ENCODE measurements around the gene HK1.

HK1 gene

GRCh38 chr10:69425511-69426298 is 147.4 kb downstream of the HK1 start:
- no peak for TF ChIP-seq CTCF (IDR thresholded peaks at IDR 0.05; ENCODE audit: low read depth, low read length)
- H3K27me3 ChIP-seq (ENCODE audit: insufficient read depth, low read depth, severe bottlenecking), result no peaks in the 10 kb centered on the region
- no peak for DNase-seq
- no peaks in the 10 kb centered on the region for H3K36me3 ChIP-seq
- H3K9me3 ChIP-seq (ENCODE audit: severe bottlenecking), result no peaks in the 10 kb centered on the region
- no peak overlapping the region for H3K27ac ChIP-seq
- no peak overlapping the region for H3K4me3 ChIP-seq (ENCODE audit: low read depth, low read length)

GRCh38 chr10:69426376-69426727 is 148.1 kb downstream of the HK1 start:
- H3K4me3 ChIP-seq (ENCODE audit: low read depth, low read length), result no peak overlapping the region
- no peak for TF ChIP-seq CTCF (IDR thresholded peaks at IDR 0.05; ENCODE audit: low read depth, low read length)
- DNase-seq, result no peak
- H3K27me3 ChIP-seq (ENCODE audit: insufficient read depth, low read depth, severe bottlenecking), result no peaks in the 10 kb centered on the region
- H3K36me3 ChIP-seq, result no peaks in the 10 kb centered on the region
- H3K9me3 ChIP-seq (ENCODE audit: severe bottlenecking), result no peaks in the 10 kb centered on the region
- H3K27ac ChIP-seq, result no peak overlapping the region

GRCh38 chr10:69428165-69428564 is 149.9 kb downstream of the HK1 start:
- H3K27ac ChIP-seq, result no peak overlapping the region
- no peaks in the 10 kb centered on the region for H3K27me3 ChIP-seq (ENCODE audit: insufficient read depth, low read depth, severe bottlenecking)
- H3K36me3 ChIP-seq, result no peaks in the 10 kb centered on the region
- no peak overlapping the region for H3K4me3 ChIP-seq (ENCODE audit: low read depth, low read length)
- H3K9me3 ChIP-seq (ENCODE audit: severe bottlenecking), result no peaks in the 10 kb centered on the region
- DNase-seq, result no peak
- no peak for TF ChIP-seq CTCF (IDR thresholded peaks at IDR 0.05; ENCODE audit: low read depth, low read length)

- H3K27me3 ChIP-seq (ENCODE audit: insufficient read depth, low read depth, severe bottlenecking), result no peaks in the 10 kb centered on the region
- TF ChIP-seq CTCF (IDR thresholded peaks at IDR 0.05; ENCODE audit: low read depth, low read length), result no peak
Observed at GRCh38 chr10:69434169-69434568, 155.9 kb downstream of the HK1 start.

GRCh38 chr10:69434926-69435325 is 156.6 kb downstream of the HK1 start:
- TF ChIP-seq CTCF (IDR thresholded peaks at IDR 0.05; ENCODE audit: low read depth, low read length), result no peak
- H3K27ac ChIP-seq, result no peak overlapping the region
- H3K4me3 ChIP-seq (ENCODE audit: low read depth, low read length), result no peak overlapping the region
- no peaks in the 10 kb centered on the region for H3K36me3 ChIP-seq
- H3K27me3 ChIP-seq (ENCODE audit: insufficient read depth, low read depth, severe bottlenecking), result no peaks in the 10 kb centered on the region
- H3K9me3 ChIP-seq (ENCODE audit: severe bottlenecking), result peaks cover 5% of the 10 kb centered on the region
- DNase-seq, result no peak

More at GRCh38 chr10:69434169-69434568, 155.9 kb downstream of the HK1 start:
- H3K36me3 ChIP-seq, result no peaks in the 10 kb centered on the region
- DNase-seq, result no peak
- peaks cover 5% of the 10 kb centered on the region for H3K9me3 ChIP-seq (ENCODE audit: severe bottlenecking)
- no peak overlapping the region for H3K27ac ChIP-seq
- no peak overlapping the region for H3K4me3 ChIP-seq (ENCODE audit: low read depth, low read length)
